ENCODE results near the gene RALGDS. TPM values are rescaled to one million over a fixed set of nuclear protein-coding genes. Genes with fewer than 3 reads are reported as not detected.

RALGDS gene
- total and polyA plus RNA-seq, 2 donors (not counting 3 experiments of a cell fraction or from before 2014, with no cell fraction given), result 41.4 to 60.0 TPM

GRCh38 chr9:133054194-133054890, 66.7 kb downstream of the RALGDS start:
- intact Hi-C loops (cut with micrococcal nuclease) (no loop called here), dilution Hi-C loops (cut with MboI; ENCODE audit: extremely low pct_ligation_motif_present, low sequenced_read_pairs) (no loop called here)
- H3K9me3 ChIP-seq (replicated peaks; ENCODE audit: control insufficient read depth, insufficient read depth, low read length), result no peaks in the 10 kb centered on the region
- FAIRE-seq, result no peak
- H2AFZ ChIP-seq (ENCODE audit: low read depth, low read length), result no peak overlapping the region
- H3K27ac ChIP-seq (ENCODE audit: insufficient read depth, low read depth, low read length), result no peak overlapping the region
- no peaks in the 10 kb centered on the region for H3K79me2 ChIP-seq (ENCODE audit: control insufficient read depth, insufficient read depth, low read length)
- ChIA-PET POLR2A (interaction anchor here (1.6 kb wide), 1 partner anchor 24 kb away, joined by 3 read pairs; no protein-coding TSS in a partner anchor), CTCF (no interaction called here)
- no peaks in the 10 kb centered on the region for H3K4me1 ChIP-seq (ENCODE audit: control insufficient read depth, extremely low read depth, insufficient read depth, low read length)
- H3K9ac ChIP-seq (replicated peaks; ENCODE audit: extremely low read depth, insufficient read depth, low read length), result no peak overlapping the region
- no peaks in the 10 kb centered on the region for H4K20me1 ChIP-seq (replicated peaks; ENCODE audit: control insufficient read depth, extremely low read depth, insufficient read depth, low read length)
- H3K4me3 ChIP-seq (replicated peaks in 1 of 3; ENCODE audit: insufficient read depth in 1 of 3, low read depth in 1 of 3, low read length in 3 of 3), result no peak overlapping the region
- H3K4me2 ChIP-seq (ENCODE audit: insufficient read depth, low read length), result no peak overlapping the region
- H3K9me1 ChIP-seq (replicated peaks; ENCODE audit: control insufficient read depth, extremely low read depth, insufficient read depth, low read length), result no peaks in the 10 kb centered on the region
- no peak for DNase-seq (ENCODE audit: low read depth, low spot score)
- H3K36me3 ChIP-seq (ENCODE audit: control insufficient read depth in 2 of 2, extremely low read depth in 1 of 2, insufficient read depth in 2 of 2, low read length in 2 of 2), result peaks cover 0 to 43% of the 10 kb centered on the region in 2 experiments
- BruUV-seq (replicated peaks), result no TSS peak
- TF ChIP-seq MAX (IDR thresholded peaks at IDR 0.05; ENCODE audit: insufficient read depth, insufficient read length), result no peak
- no peak for TF ChIP-seq CTCF (IDR thresholded peaks at IDR 0.05; ENCODE audit: extremely low read depth in 1 of 2, insufficient read depth in 1 of 2, low read depth in 1 of 2, low read length in 2 of 2)
- no peak for TF ChIP-seq JUN (IDR thresholded peaks at IDR 0.05; ENCODE audit: borderline replicate concordance, insufficient read depth, insufficient read length, low read depth)
- no peak for TF ChIP-seq GATA2 (IDR thresholded peaks at IDR 0.05; ENCODE audit: insufficient read depth, insufficient read length, low read depth, low read length)
- TF ChIP-seq MYC (IDR thresholded peaks at IDR 0.05; ENCODE audit: low read depth, low read length), result no peak
- no peak for TF ChIP-seq EZH2 (IDR thresholded peaks at IDR 0.05; ENCODE audit: borderline replicate concordance, low read depth, low read length, severe bottlenecking)
- TF ChIP-seq POLR2A (IDR thresholded peaks at IDR 0.05; ENCODE audit: low read depth, low read length), result no peak
- TF ChIP-seq FOS (IDR thresholded peaks at IDR 0.05; ENCODE audit: borderline replicate concordance, insufficient read depth, low read length), result no peak
- TF ChIP-seq POLR2AphosphoS5 (IDR thresholded peaks at IDR 0.05; ENCODE audit: insufficient read depth, low read depth, low read length), result no peak
- H3K27me3 ChIP-seq (ENCODE audit: control insufficient read depth in 2 of 2, insufficient read depth in 2 of 2, low read length in 2 of 2), result no peaks in the 10 kb centered on the region

Data from endothelial cell of umbilical vein (primary cell).